ENCODE data around the gene VASH1.

DNA sequence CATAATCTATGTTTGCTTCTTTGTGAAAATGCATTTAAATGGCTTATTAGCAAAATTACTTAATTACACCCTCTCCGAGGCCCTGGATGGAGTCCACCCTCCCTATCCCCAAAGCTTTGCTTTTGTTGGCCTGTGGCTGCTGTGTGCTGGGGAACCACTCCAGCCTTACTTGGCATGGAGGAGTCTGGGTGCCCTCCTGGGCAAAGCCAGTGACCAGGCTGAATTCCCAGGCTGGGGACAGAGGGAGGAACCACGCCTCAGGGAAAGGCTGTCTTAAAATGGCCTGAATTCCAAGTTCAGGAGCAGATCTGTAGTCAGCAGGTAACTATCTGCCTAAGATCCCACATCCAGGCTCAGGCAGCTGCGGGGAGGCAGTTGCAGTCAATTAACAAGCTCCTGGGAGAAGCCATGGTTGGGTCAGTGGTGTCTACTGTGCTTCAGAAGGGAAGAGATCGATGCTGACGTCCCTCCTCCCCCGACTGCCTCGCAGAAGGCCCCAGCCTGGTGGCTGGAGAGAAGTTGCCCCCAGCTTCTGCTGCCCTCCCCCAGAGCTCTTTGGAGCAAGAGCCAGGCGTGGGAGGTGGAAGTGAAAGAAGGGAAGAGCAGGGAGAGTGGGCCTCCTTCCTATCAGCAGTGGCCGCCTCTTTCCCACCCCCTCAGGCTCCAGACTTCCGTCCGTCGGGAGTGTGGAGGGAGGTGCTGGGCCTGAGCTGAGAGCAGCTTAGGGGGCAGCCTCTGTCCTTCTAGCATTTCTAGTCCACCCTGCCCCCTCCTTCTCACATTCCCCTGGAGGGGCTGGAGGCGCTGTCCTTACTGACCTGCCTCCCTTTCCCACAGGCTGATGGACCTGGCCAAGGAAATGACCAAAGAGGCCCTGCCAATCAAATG lies 11.3 kb downstream of the VASH1 start:
- TF ChIP-seq, protein P1, sequence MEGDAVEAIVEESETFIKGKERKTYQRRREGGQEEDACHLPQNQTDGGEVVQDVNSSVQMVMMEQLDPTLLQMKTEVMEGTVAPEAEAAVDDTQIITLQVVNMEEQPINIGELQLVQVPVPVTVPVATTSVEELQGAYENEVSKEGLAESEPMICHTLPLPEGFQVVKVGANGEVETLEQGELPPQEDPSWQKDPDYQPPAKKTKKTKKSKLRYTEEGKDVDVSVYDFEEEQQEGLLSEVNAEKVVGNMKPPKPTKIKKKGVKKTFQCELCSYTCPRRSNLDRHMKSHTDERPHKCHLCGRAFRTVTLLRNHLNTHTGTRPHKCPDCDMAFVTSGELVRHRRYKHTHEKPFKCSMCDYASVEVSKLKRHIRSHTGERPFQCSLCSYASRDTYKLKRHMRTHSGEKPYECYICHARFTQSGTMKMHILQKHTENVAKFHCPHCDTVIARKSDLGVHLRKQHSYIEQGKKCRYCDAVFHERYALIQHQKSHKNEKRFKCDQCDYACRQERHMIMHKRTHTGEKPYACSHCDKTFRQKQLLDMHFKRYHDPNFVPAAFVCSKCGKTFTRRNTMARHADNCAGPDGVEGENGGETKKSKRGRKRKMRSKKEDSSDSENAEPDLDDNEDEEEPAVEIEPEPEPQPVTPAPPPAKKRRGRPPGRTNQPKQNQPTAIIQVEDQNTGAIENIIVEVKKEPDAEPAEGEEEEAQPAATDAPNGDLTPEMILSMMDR (IDR thresholded peaks at IDR 0.05; ENCODE audit: low read length), result no peak
- no peak for TF ChIP-seq EZH2 (IDR thresholded peaks at IDR 0.05; ENCODE audit: borderline replicate concordance, low read length)
